IPS-NIHi7 (cell line): ENCODE results near the gene ABCA8.
"Not testable (repeated sequence)": the region's sequence is repeated elsewhere in the genome, so short reads cannot be mapped to it uniquely, and the experiment has no call there.

Source experiments
- DNase-seq: peaks from one replicate; pipeline ENCODE4 v3.0.0; 2012; ENCODE audit warnings: mixed read lengths; ENCODE audit errors: extremely low spot score

ABCA8 gene

GRCh38 chr17:68943812-68944182 is 11.4 kb downstream of the ABCA8 start:
- DNase-seq, result not testable (repeated sequence)

DNA sequence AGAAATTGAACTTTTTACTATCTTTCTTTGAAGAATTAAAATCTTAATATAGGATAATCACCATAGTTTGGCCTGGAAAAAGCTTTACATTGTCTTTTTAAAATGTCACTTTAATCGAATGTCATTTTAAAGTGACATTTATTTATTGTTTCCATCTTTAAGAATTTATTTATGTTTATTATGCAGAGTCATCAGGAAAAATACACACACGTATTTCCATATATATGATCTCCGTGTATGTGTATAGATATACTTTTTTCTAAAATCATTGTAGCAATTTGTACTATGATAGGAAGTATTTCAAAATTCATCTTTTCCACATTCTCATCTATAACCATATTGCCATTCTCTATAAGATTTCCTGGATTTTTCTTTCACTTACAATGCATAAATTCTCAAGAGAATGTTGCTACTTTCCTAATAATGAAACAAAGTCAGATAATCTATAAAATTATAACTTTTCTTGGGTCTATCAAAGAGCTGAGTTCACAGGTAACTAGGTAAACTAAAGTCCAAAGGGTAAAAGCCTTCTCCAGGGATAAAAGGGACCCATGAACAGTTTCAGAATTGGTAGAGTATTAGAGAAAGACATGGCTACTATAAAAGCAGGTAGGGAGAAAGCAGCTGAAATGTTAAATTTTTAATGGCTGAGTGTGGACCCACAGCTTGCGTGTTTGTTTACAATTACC is 11.9 kb downstream of the ABCA8 start:
- DNase-seq, result no peak

DNA sequence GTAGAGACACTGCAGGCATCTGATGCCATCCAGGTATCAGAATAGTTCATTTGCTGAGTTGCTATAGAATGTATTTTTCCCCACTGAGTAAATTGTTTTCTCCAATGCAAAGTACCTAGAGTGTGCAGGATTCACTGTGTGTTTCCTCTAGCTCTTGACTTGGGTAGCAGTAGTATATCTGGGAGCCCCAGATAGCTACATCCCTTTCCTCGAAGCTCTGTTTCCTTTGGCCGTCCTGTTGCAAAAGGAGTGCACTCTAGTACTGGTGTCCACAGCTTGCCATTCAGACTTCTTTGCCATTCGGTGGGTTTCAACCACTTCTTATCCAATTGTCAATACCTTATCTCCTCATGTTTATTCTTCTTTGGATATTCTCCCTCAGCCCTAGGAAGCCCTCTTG is 12.8 kb downstream of the ABCA8 start:
- no peak for DNase-seq

GRCh38 chr17:68941761-68942160 is 13.4 kb downstream of the ABCA8 start:
- no peak for DNase-seq

- DNase-seq, result no peak
Observed at GRCh38 chr17:68939195-68939594, 16.0 kb downstream of the ABCA8 start.

- no peak for DNase-seq
Observed at GRCh38 chr17:68937890-68938514, 17.2 kb downstream of the ABCA8 start.

DNA sequence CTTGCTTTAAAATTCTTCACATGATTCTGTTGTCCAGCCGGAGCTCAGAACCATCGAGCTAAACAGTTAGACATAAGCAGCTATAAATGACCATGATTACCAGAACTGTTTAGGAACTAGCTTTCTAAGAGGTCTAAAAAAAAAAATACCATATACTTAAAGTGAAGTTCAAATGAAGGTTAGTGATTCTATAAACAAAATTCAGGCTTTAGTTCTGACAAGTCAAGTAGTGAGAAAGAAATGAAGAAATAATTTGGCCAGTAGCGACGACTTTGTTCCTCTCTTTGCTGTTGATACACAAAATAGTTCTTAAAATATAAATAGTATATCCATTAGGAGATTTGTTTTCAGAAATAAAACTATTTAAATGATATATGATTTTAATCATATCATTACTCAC is 27.7 kb downstream of the ABCA8 start:
- DNase-seq, result no peak

- DNase-seq, result no peak
Observed at GRCh38 chr17:68924793-68925720, 30.1 kb downstream of the ABCA8 start.

DNA sequence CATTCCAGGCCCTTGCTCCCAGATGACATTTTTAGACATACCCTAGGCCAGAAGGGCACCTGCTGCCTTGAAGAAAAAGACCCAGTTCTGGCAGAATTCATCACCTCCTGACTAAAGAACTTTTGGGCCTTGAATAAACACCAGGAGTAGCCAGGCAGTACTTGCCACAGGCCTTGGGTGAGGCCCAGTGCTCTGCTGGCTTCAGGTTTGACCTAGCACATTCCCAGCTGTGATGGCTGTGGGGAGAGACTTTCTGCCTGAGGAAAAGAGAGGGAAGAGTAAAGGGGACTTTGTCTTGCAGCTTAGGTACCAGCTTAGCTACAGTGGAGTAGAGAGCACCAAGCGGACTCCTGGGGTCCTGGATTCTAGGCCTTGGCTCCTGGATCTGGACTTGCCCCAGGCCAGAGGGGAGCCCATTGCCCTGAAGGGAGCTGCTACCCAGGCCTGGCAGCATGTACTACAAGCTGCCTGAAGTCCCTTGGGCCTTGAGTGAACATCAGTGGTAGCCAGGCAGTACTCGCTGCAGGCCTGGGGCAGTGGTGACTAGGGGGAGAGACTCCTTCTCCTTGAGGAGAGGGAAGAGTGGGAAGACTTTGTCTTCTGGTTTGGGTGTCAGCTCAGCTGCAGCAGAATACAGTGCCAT is 44.3 kb downstream of the ABCA8 start:
- DNase-seq, result no peak

DNA sequence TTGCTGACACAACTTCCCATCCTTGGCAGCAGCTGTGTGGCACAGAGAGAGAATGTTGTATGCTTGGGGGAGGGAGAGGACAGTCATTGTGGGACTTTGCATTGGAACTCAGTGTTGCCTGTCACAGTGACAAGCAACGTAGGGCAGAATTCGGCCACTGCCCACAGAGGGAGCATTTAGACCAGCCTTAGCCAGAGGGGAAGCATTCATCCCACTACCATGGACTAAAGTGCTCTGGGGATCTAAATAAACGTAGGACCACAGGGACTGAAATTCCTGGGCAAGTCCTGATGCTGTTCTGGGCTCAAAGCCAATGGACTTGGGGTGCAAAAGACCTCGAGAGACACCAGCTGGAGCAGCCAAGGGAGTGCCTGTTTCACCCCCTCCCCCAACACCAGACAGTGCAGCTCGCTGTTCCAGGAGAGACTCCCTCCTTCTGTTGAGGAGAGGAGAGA is 44.9 kb downstream of the ABCA8 start:
- no peak for DNase-seq

DNA sequence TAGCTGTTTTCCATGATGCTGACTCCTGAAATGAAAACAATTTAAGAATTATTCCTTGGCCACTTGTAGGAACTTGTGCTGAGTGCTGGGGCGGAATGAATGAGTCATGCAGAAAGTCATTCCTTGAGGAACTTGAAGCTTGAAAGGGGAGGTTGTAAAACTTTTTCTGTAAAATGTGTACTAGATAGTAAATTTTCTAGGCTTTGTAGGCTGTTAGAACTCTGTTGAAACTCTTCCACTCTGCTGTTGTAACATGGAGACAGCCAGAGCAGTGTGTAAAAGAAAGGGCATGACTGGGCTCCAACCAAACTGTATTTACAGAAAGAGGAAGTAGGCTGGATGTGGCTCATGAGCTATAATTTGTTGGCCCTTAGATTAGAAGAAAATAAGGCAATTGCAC is 46.1 kb downstream of the ABCA8 start:
- no peak for DNase-seq

GRCh38 chr17:68908045-68908444 is 47.1 kb downstream of the ABCA8 start:
- no peak for DNase-seq

DNA sequence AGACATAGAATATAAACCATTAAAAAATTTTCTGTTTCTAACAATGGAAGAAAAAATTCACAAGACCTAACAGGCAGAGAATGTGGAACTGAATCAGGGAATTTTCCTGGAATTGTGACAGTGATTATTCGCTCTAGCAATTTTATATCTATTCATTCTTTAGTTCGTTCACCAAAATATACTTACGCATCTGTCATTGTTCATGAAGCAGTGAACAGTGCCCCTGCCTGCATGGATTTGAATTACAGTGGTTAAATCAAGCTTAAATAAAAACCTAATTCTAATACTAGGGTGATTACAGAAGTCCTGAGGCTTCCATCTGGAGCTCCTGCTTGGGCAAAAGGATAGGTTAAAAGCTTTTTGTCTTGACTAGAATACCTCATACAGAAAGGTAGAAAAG is 48.6 kb downstream of the ABCA8 start:
- no peak for DNase-seq

DNA sequence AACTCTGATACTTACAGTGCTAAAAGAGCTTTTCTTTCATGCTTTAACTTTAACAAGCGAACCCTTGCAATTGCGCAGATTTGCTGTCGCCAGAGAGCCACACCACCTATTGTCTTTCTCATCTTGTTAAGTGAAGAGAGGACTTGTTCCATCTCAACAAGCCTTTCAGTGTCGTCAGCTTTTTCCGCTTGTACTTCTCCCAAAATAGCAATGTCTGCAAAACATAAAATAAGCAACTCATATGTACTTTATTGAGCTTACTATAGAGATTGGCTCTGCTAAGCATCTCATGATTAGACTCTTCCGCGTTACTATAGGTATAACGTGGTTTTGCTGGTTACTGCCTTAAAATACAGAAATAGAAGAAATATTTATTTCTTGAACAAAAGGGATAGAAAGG is 51.9 kb downstream of the ABCA8 start:
- DNase-seq, result no peak

GRCh38 chr17:68897557-68897956 is 57.6 kb downstream of the ABCA8 start:
- DNase-seq, result no peak

- no peak for DNase-seq
Observed at GRCh38 chr17:68892658-68893057, 62.5 kb downstream of the ABCA8 start.

DNA sequence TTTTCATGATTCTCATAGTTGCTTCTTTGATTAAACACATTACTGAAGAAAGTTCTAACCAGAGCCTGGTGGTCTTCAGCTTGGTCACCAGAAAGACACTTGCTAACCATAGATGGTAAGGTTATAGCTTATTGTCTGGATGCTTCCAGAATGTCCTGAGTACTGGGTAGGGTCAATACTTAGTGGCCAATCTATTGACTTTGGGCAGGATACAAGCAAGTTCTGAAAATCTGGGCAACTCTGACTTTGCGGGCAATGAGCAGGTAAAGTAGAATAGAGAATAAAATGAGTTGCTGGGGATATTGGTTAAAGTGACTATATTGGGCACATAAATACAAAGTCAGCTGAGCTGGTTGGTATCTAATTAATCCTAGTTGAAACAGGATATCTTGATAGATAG is 63.0 kb downstream of the ABCA8 start:
- no peak for DNase-seq

GRCh38 chr17:68886401-68886800 is 68.8 kb downstream of the ABCA8 start:
- DNase-seq, result no peak

- no peak for DNase-seq
Observed at GRCh38 chr17:68884888-68885287, 70.3 kb downstream of the ABCA8 start.

DNA sequence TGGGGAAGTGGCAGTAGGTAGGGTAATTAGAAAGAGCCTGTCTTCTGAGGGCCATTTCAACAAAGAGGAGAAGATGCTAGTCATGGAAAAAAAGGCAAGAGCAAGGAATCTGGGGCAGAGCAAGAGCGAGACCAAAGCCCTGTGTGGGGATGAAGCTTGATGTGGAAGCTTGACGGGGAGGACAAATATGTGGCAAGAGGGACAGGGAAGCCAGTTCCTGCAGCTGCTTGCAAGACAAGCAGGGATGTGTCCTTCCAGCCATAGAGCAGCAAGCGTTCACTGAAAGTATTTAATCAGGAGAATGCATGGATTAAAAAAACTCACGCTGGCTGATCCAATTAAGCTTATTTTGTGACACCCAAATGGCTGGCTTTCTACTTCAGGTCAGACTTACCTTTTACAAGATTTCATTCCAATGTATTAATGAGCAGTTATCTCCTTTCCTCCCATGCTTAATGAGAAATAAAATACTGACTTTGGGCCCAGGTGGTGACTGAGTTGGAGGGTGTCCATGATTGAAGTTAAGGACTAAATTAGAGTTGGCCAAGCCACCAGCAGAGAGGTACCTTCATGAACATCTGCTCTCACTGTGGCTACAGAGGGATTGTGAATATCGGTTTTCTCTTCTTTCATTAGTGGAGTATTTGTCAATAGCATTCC is 76.8 kb downstream of the ABCA8 start:
- DNase-seq, result no peak

- no peak for DNase-seq
Observed at GRCh38 chr17:68871447-68871846, 83.7 kb downstream of the ABCA8 start.

GRCh38 chr17:68870976-68871375 is 84.2 kb downstream of the ABCA8 start:
- DNase-seq, result no peak
